ENCODE data around the gene DNMT3B. TPM values are rescaled to one million over a fixed set of nuclear protein-coding genes. Genes with fewer than 3 reads are reported as not detected.
A peak's percentile ranks its signal among the peaks of the same experiment; 100 is the strongest.
"Not testable (repeated sequence)": the region's sequence is repeated elsewhere in the genome, so short reads cannot be mapped to it uniquely, and the experiment has no call there.

DNMT3B gene
- total RNA-seq: 1 to 10 TPM in 1 of 2 donors, under 1 TPM in 1; 0.84 to 2.2 TPM

GRCh38 chr20:32761831-32762753 is at the start of gene DNMT3B:
TSS of gene DNMT3B (plus strand) at chr20:32762385. CDS start at chr20:32780324, 17,939 bp downstream.
- ATAC-seq (peak; percentile 82 to 87), DNase-seq (ENCODE audit: low spot score in 2 of 2) (peak; percentile 70 to 74)
- Mint-ChIP-seq H3K9me3 (no peaks in the 10 kb centered on the region), H3K27ac (peak within 1 kb of the TSS; percentile 52 to 81), H3K36me3 (no peaks in the 10 kb centered on the region)

GRCh38 chr20:32718749-32719348 is 43.3 kb upstream of the DNMT3B start:
- ATAC-seq (no peak), DNase-seq (ENCODE audit: low spot score in 2 of 2) (no peak)
- H3K27ac Mint-ChIP-seq: peak overlapping the region in 1 of 2 donors; percentile 42
- no peaks in the 10 kb centered on the region for H3K9me3 Mint-ChIP-seq
- H3K36me3 Mint-ChIP-seq: peaks cover 7 to 8% of the 10 kb centered on the region in 2 donors

GRCh38 chr20:32727683-32728082 is 34.5 kb upstream of the DNMT3B start:
- ATAC-seq: no peak
- Mint-ChIP-seq H3K36me3 (no peaks in the 10 kb centered on the region), H3K27ac (peak overlapping the region in 1 of 2 donors; percentile 30)

GRCh38 chr20:32728435-32728834 is 33.8 kb upstream of the DNMT3B start:
- DNase-seq (ENCODE audit: low spot score in 2 of 2); ATAC-seq; H3K36me3 Mint-ChIP-seq; H3K9me3 Mint-ChIP-seq: not testable (repeated sequence)
- peak overlapping the region; percentile 34 to 85 for H3K27ac Mint-ChIP-seq

More at GRCh38 chr20:32727683-32728082, 34.5 kb upstream of the DNMT3B start:
- no peak for DNase-seq (ENCODE audit: low spot score in 2 of 2)
- H3K9me3 Mint-ChIP-seq: no peaks in the 10 kb centered on the region

- peak overlapping the region in 1 of 2 donors; percentile 21 for H3K27ac Mint-ChIP-seq
- H3K9me3 Mint-ChIP-seq; H3K36me3 Mint-ChIP-seq; ATAC-seq; DNase-seq (ENCODE audit: low spot score in 2 of 2): not testable (repeated sequence)
These were observed 32.9 kb upstream of the DNMT3B start for GRCh38 chr20:32729334-32729733.

- ATAC-seq (peak in 1 of 2 donors; percentile 69), DNase-seq (ENCODE audit: low spot score in 2 of 2) (no peak)
- peak overlapping the region in 1 of 2 donors; percentile 69 for H3K27ac Mint-ChIP-seq
- no peaks in the 10 kb centered on the region for H3K36me3 Mint-ChIP-seq
- no peaks in the 10 kb centered on the region for H3K9me3 Mint-ChIP-seq
These were observed 30.3 kb upstream of the DNMT3B start for GRCh38 chr20:32731882-32732266.

- ATAC-seq (peak; percentile 87 to 89), DNase-seq (ENCODE audit: low spot score in 2 of 2) (peak in 1 of 2 donors; percentile 56)
- peaks cover 3 to 6% of the 10 kb centered on the region in 2 donors for H3K36me3 Mint-ChIP-seq
- H3K9me3 Mint-ChIP-seq: no peaks in the 10 kb centered on the region
- H3K27ac Mint-ChIP-seq: peak overlapping the region; percentile 79 to 91
These were observed 24.6 kb upstream of the DNMT3B start for GRCh38 chr20:32737371-32738223.

GRCh38 chr20:32741151-32741550 is 21.0 kb upstream of the DNMT3B start:
- Mint-ChIP-seq H3K27ac (no peak overlapping the region), H3K9me3 (no peaks in the 10 kb centered on the region), H3K36me3 (peaks cover 11 to 12% of the 10 kb centered on the region in 2 donors)
- ATAC-seq (no peak), DNase-seq (ENCODE audit: low spot score in 2 of 2) (no peak)

GRCh38 chr20:32742322-32743236 is 19.6 kb upstream of the DNMT3B start:
- H3K27ac Mint-ChIP-seq: peak overlapping the region; percentile 99
- peaks cover 11 to 12% of the 10 kb centered on the region in 2 donors for H3K36me3 Mint-ChIP-seq
- DNase-seq (ENCODE audit: low spot score in 2 of 2): peak in 1 of 2 donors; percentile 25
- peak in 1 of 2 donors; percentile 17 for ATAC-seq
- H3K9me3 Mint-ChIP-seq: no peaks in the 10 kb centered on the region

GRCh38 chr20:32743237-32744112 is 18.7 kb upstream of the DNMT3B start, which contains the start of gene COMMD7:
TSS of gene COMMD7 (minus strand) at chr20:32743467. CDS start at chr20:32743391, 76 bp downstream.
- Mint-ChIP-seq H3K27ac (peak within 1 kb of the TSS; percentile 99), H3K36me3 (peaks cover 11 to 12% of the 10 kb centered on the region in 2 donors), H3K9me3 (no peaks in the 10 kb centered on the region)
- ATAC-seq: peak; percentile 88 to 92
- DNase-seq (ENCODE audit: low spot score in 2 of 2): peak; percentile 77

GRCh38 chr20:32749914-32750637 is 12.1 kb upstream of the DNMT3B start:
- Mint-ChIP-seq H3K9me3 (no peaks in the 10 kb centered on the region), H3K36me3 (no peaks in the 10 kb centered on the region), H3K27ac (no peak overlapping the region)
- ATAC-seq (no peak), DNase-seq (ENCODE audit: low spot score in 2 of 2) (no peak)

GRCh38 chr20:32751293-32751692 is 10.9 kb upstream of the DNMT3B start:
- DNase-seq (ENCODE audit: low spot score in 2 of 2): no peak
- ATAC-seq: no peak
- Mint-ChIP-seq H3K27ac (no peak overlapping the region), H3K36me3 (no peaks in the 10 kb centered on the region), H3K9me3 (no peaks in the 10 kb centered on the region)

GRCh38 chr20:32751702-32752457 is 10.3 kb upstream of the DNMT3B start:
- DNase-seq (ENCODE audit: low spot score in 2 of 2): no peak
- Mint-ChIP-seq H3K27ac (peak overlapping the region in 1 of 2 donors; percentile 4), H3K36me3 (no peaks in the 10 kb centered on the region), H3K9me3 (no peaks in the 10 kb centered on the region)
- no peak for ATAC-seq

Measured in activated naive CD4-positive, alpha-beta T cell treated with anti-CD3 and anti-CD28 coated beads, Interleukin-2, amount 50 U/mL, for 72 hours (primary cell).